Lower lobe of right lung (tissue), 2 donors: Measurements from ENCODE around the gene GLT6D1. TPM values are rescaled to one million over a fixed set of nuclear protein-coding genes. Genes with fewer than 3 reads are reported as not detected.

ENCODE experiments used
- ATAC-seq, 2 donors: fragments of 200-7000 bp; cut with Tn5 transposase; one replicate each; pipeline ENCODE4 v1.9.1; 2020 to 2022; ENCODE audit warnings: mild to moderate bottlenecking in 2 of 2, moderate library complexity in 2 of 2
- DNase-seq: peaks from one replicate; pipeline ENCODE4 v3.0.0-alpha.2; 2020
- H3K27ac ChIP-seq: fragments of 200-600 bp; one replicate; pipeline ENCODE4 v1.8.0; 2022
- H3K27me3 ChIP-seq: fragments of 200-600 bp; one replicate; pipeline ENCODE4 v1.8.0; 2022; ENCODE audit warnings: low read depth
- H3K36me3 ChIP-seq: fragments of 200-600 bp; one replicate; pipeline ENCODE4 v1.8.0; 2022; ENCODE audit warnings: mild to moderate bottlenecking
- H3K4me1 ChIP-seq: fragments of 200-600 bp; one replicate; pipeline ENCODE4 v1.8.0; 2022
- H3K4me3 ChIP-seq: fragments of 200-600 bp; one replicate; pipeline ENCODE4 v1.8.0; 2022; ENCODE audit warnings: mild to moderate bottlenecking
- H3K9me3 ChIP-seq: fragments of 200-600 bp; one replicate; pipeline ENCODE4 v1.8.0; 2022
- CTCF ChIP-seq: fragments of 200-600 bp; IDR thresholded peaks from one replicate; pipeline ENCODE4 v1.8.0; 2022; ENCODE audit warnings: antibody characterized with exemption, mild to moderate bottlenecking
- intact Hi-C: fragments of 100-400 bp; cut with DNase I; formaldehyde crosslinking; loops from one replicate; pipeline ENCODE4 v1.11.0; 2022
- total RNA-seq: library from RNA; stranded (reverse); fragmentation: NEBNext Ultra II Directional; extraction: Animal tissue kit (Norgen Biotek cat#: 25700); gene quantifications from one replicate; pipeline ENCODE4 v1.2.1, GENCODE V29; 2021
- donor health status: DM: no; HTN: yes; CAD: no; lungs with severe emphysema.

GLT6D1 gene
- total RNA-seq, 1 donor from 2014 or later = not detected

- ATAC-seq (no peak), DNase-seq (no peak)
- Histone ChIP-seq H3K36me3 (no peaks in the 10 kb centered on the region), H3K4me1 (no peaks in the 10 kb centered on the region), H3K27me3 (peaks cover 33% of the 10 kb centered on the region), H3K27ac (no peak overlapping the region), H3K9me3 (no peaks in the 10 kb centered on the region), H3K4me3 (no peak overlapping the region)
- intact Hi-C loops = no loop called here
- TF ChIP-seq CTCF = no peak
Observed at GRCh38 chr9:135681161-135681560, 41.8 kb upstream of the GLT6D1 start.

GRCh38 chr9:135680056-135680455 lies 40.7 kb upstream of the GLT6D1 start:
- ATAC-seq = no peak
- Histone ChIP-seq H3K4me1 (no peaks in the 10 kb centered on the region), H3K36me3 (no peaks in the 10 kb centered on the region), H3K9me3 (no peaks in the 10 kb centered on the region), H3K4me3 (no peak overlapping the region), H3K27ac (no peak overlapping the region), H3K27me3 (peaks cover 31% of the 10 kb centered on the region)
- no peak for TF ChIP-seq CTCF
- no peak for DNase-seq
- intact Hi-C loops = no loop called here

- no peak for TF ChIP-seq CTCF
- H3K4me3 ChIP-seq = no peak overlapping the region
- H3K4me1 ChIP-seq = no peaks in the 10 kb centered on the region
- no peak overlapping the region for H3K27ac ChIP-seq
- no peaks in the 10 kb centered on the region for H3K9me3 ChIP-seq
- H3K36me3 ChIP-seq = no peaks in the 10 kb centered on the region
- DNase-seq (no peak), ATAC-seq (no peak)
- intact Hi-C loops = no loop called here
- H3K27me3 ChIP-seq = peaks cover 15% of the 10 kb centered on the region
Observed at GRCh38 chr9:135678236-135679017, 39.1 kb upstream of the GLT6D1 start.

GRCh38 chr9:135677641-135678168 lies 38.4 kb upstream of the GLT6D1 start:
- H3K36me3 ChIP-seq = no peaks in the 10 kb centered on the region
- H3K4me3 ChIP-seq = no peak overlapping the region
- H3K27me3 ChIP-seq = peaks cover 10% of the 10 kb centered on the region
- intact Hi-C loops = no loop called here
- ATAC-seq = no peak
- DNase-seq = no peak
- no peaks in the 10 kb centered on the region for H3K4me1 ChIP-seq
- TF ChIP-seq CTCF = no peak
- no peak overlapping the region for H3K27ac ChIP-seq
- no peaks in the 10 kb centered on the region for H3K9me3 ChIP-seq

GRCh38 chr9:135676891-135677290 lies 37.6 kb upstream of the GLT6D1 start:
- no peak for ATAC-seq
- Histone ChIP-seq H3K27ac (no peak overlapping the region), H3K4me1 (no peaks in the 10 kb centered on the region), H3K27me3 (peaks cover 10% of the 10 kb centered on the region), H3K36me3 (no peaks in the 10 kb centered on the region), H3K4me3 (no peak overlapping the region), H3K9me3 (no peaks in the 10 kb centered on the region)
- TF ChIP-seq CTCF = no peak
- no peak for DNase-seq
- intact Hi-C loops = no loop called here
